ENCODE measurements around the gene CASP3.
A peak's percentile ranks its signal among the peaks of the same experiment; 100 is the strongest.
"Not testable (repeated sequence)": the region's sequence is repeated elsewhere in the genome, so short reads cannot be mapped to it uniquely, and the experiment has no call there.

Gene CASP3

DNA sequence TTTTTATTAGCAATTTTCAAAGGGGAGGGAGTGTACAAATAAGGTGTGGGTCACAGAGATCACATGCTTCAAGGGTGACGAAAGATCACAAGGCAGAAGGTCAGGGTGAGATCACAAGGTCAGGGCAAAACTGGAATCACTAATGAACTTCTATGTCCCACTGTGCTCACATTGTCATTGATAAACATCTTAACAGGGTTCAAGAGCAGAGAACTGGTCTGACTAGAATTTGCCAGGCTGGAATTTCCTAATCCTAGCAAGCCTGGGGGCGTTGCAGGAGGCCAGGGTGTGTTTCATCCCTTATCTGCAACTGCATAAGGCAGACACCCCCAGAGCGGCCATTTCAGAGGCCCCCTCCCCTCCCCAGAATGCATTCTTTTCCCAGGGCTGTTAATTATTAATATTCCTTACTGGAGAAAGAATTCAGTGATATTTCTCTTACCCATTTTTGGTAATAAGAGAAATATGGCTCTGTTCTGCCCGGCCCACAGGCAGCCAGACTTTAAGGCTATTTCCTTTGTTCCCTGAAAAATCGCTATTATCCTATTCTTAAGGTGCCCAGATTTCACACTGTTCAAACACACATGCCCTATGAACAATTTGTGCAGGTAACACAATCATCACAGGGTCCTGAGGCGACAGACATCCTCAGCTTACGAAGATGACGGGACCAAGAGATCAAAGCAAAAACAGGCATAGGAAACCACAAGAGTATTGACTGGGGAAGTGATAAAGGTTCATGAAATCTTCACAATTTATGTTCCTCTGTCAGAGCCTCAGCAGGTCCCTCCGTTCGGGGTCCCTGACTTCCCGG, 23.3 kb downstream of the CASP3 start:
- H3K27me3 Mint-ChIP-seq, H3K4me3 Mint-ChIP-seq, DNase-seq, H3K9me3 Mint-ChIP-seq, ATAC-seq: not testable (repeated sequence)
- Mint-ChIP-seq H3K36me3 (ENCODE audit: low read depth) (peaks cover 47% of the 10 kb centered on the region), H3K27ac (peak overlapping the region; percentile 6), H3K4me1 (peaks cover 24% of the 10 kb centered on the region)

DNA sequence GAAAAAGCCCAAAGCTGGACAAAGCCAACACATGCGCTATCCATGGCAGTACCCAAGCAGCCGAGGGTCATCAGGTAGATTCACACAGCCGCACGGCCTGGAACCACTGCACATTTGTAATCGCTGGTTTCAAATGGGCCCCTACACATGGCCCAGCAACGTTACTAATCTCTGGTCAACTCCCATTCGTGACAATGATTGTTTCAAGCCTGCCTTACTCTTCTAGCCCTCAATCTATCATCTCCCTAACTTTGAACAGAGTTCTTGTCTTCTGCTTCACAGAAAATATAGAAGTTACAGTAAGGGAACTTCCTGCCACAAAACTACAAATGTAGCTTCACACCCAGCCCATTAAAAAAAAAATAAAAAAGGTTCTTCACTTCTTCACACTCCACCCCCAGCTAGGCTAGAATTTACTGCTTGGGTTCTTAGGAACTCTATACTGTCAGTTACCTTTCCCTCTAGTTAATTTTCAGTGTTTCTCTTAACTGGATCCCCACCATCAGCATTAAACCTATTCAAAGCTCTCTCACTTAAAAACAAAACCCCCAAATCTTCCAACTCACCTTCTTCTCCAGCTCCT, 24.2 kb downstream of the CASP3 start:
- no peak for DNase-seq
- H3K36me3 Mint-ChIP-seq (ENCODE audit: low read depth): peaks cover 41% of the 10 kb centered on the region
- H3K27me3 Mint-ChIP-seq: no peaks in the 10 kb centered on the region
- peaks cover 24% of the 10 kb centered on the region for H3K4me1 Mint-ChIP-seq
- peak overlapping the region; percentile 3 for H3K27ac Mint-ChIP-seq
- no peak overlapping the region for H3K4me3 Mint-ChIP-seq
- no peaks in the 10 kb centered on the region for H3K9me3 Mint-ChIP-seq
- ATAC-seq: no peak

DNA sequence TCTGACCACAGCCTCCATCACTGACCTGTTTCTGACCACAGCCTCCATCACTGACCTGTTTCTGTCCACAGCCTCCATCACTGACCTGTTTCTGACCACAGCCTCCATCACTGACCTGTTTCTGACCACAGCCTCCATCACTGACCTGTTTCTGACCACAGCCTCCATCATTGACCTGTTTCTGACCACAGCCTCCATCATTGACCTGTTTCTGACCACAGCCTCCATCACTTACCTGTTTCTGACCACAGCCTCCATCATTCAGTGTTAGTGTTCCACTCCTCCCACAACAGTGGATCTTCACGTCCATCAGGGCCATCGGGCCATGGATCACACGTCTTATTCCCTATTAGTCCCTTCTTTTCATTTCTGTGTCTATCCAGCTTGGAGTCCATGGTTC, 24.7 kb downstream of the CASP3 start:
- not testable (repeated sequence) for H3K27me3 Mint-ChIP-seq, H3K9me3 Mint-ChIP-seq, ATAC-seq, DNase-seq, H3K27ac Mint-ChIP-seq, H3K4me3 Mint-ChIP-seq
- Mint-ChIP-seq H3K36me3 (ENCODE audit: low read depth) (peaks cover 37% of the 10 kb centered on the region), H3K4me1 (peaks cover 24% of the 10 kb centered on the region)

DNA sequence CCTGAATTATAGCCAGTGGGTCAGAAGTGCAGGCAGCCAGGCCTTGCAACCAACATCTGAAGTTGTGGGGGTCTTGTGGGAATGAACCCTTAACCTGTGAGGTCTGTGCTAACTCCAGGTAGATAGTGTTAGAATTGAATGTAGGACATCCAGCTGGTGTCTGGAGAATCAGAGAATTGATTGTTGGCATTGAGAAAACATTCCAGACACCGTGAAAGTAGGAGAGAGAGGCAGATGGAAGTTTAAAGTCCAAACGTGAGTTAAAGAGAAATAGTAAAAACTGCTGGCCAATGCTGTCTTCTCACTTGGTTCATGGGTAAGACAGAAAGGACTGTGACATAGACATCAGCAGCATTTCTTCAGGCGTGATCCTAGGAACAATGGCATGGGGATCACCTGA, 27.7 kb downstream of the CASP3 start:
- no peak overlapping the region for H3K4me3 Mint-ChIP-seq
- H3K27ac Mint-ChIP-seq: no peak overlapping the region
- H3K36me3 Mint-ChIP-seq (ENCODE audit: low read depth): peaks cover 14% of the 10 kb centered on the region
- H3K4me1 Mint-ChIP-seq: peaks cover 14% of the 10 kb centered on the region
- DNase-seq: no peak
- no peaks in the 10 kb centered on the region for H3K27me3 Mint-ChIP-seq
- ATAC-seq: no peak
- no peaks in the 10 kb centered on the region for H3K9me3 Mint-ChIP-seq

DNA sequence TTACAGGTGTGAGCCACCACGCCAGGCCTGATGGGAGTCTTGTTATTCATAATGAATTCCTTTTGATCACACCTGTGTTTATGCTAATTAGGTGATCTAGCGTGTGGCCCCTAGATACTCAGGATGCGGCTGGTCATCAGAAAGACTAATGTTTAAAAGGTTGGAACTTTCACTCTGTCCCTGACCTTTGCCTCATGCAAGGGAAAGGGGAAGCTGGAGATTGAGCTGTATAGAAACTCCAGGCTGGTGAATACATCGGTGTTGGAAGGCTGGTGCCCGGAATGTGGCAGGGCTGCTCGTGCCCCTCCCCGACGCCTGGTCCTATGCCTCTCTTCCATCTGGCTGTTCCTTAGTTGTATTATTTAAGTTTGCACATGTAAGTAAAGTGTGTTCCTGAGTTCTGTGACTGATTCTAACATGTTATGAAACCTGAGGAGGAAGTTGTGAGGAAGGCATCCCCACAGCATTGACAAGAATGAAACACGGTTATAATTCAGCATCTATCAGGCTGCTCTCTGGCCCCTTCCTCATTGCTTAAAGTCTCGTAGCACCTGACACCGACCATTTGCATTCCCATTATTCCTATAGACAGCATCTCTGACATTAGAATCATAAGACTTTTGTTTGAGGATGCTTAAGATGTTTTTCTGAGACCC, 28.9 kb downstream of the CASP3 start:
- no peak for ATAC-seq
- no peak overlapping the region for H3K27ac Mint-ChIP-seq

DNA sequence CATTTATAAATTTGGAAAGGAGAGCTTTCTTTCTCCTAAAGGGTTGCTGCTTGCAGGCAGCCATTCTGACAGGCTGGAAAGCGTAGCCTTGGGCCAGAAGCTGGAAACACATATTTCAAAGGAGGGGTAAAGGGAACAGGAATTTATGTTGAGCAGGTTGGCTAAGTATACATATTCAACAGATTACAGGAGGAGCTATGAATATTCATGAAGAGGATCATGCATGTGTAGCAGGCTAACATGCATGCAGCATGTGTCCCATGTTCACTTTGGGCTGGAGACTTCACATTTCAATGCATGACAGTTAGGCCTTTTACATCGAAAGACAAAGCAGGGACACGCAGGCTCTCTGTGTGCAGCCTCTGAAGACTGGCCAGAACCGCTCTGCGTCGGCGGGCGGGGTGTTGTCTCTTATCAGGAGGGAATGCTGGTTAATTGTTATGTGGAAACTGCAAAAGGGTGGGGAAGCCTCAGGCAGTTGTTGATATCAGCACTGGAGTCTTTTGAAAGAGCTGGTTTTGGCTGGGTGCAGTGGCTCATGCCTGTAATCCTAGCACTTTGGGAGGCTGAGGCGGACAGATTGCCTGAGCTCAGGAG, 31.5 kb downstream of the CASP3 start:
- DNase-seq (no peak), ATAC-seq (no peak)
- Mint-ChIP-seq H3K27me3 (no peaks in the 10 kb centered on the region), H3K4me3 (no peak overlapping the region), H3K27ac (no peak overlapping the region), H3K9me3 (peaks cover 14% of the 10 kb centered on the region), H3K4me1 (no peaks in the 10 kb centered on the region), H3K36me3 (ENCODE audit: low read depth) (peaks cover 3% of the 10 kb centered on the region)

More for the DNA sequence above, 28.9 kb downstream of the CASP3 start:
- H3K36me3 Mint-ChIP-seq (ENCODE audit: low read depth): peaks cover 12% of the 10 kb centered on the region
- no peak for DNase-seq
- peaks cover 4% of the 10 kb centered on the region for H3K4me1 Mint-ChIP-seq
- H3K27me3 Mint-ChIP-seq: no peaks in the 10 kb centered on the region
- H3K9me3 Mint-ChIP-seq: no peaks in the 10 kb centered on the region
- no peak overlapping the region for H3K4me3 Mint-ChIP-seq

DNA sequence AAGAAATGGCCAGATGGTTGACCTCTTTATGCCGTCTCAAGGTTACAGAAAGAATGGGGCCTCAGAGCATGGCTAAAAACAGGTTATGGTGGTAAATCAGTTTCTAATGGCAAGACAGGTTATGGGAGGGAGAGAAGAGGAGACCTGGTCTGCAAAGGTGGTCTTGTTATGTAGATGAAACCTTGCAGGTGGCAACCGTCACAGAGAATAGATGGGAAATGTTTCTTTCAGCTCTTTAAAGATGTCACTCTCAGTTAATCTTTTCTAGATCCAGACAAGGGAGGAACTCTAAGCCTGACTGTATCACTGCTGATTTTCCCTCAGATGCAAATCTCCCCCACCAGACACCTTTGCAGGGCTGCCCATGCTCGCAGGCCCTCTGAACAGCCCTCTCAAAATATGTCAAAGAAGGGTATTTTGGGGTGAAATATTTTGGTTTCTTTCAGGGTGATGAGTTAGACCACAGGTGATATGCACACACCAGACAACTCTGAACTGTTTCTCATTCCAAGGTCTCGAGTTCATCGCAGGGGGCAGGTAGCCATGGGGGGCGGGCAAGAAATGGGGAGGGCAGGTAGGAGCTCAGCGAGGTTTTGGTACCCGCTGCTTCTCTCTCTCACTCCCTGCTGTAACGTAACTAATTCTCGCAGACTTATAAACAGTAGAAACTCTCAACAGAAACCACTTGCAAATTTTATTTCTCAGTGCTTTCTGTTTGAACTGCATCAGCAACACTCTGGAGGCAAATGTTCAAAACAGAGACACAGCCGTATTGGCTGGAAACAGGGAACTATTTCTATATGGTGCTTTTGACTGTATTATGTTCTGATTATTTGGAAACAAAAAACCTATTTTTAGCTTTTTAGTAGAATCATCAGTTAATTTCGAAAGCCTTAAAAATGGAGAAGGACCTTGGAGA, 32.4 kb downstream of the CASP3 start:
- ATAC-seq (no peak), DNase-seq (no peak)
- Mint-ChIP-seq H3K27ac (no peak overlapping the region), H3K9me3 (peaks cover 14% of the 10 kb centered on the region), H3K27me3 (no peaks in the 10 kb centered on the region), H3K4me1 (no peaks in the 10 kb centered on the region), H3K4me3 (no peak overlapping the region), H3K36me3 (ENCODE audit: low read depth) (peaks cover 3% of the 10 kb centered on the region)

DNA sequence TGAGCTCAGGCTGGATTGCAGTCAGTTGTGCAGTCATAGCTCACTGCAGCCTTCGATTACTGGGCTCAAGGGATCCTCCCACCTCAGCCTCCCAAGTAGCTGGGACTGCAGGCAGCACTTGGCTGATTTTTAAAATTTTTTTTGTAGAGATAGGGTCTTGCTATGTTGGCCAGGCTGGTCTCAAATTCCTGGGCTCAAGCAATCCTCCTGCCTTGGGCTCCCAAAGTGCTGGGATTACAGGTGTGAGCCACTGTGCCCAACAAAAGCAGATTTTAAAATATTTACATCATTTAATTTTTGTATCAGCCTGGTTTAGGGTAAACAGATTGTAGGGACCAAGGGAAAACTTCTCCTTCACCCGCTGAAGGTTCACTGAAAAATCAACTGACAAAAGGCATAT, 33.1 kb downstream of the CASP3 start:
- H3K4me1 Mint-ChIP-seq; H3K27me3 Mint-ChIP-seq; ATAC-seq; H3K27ac Mint-ChIP-seq; DNase-seq; H3K4me3 Mint-ChIP-seq; H3K36me3 Mint-ChIP-seq (ENCODE audit: low read depth): not testable (repeated sequence)
- peaks cover 14% of the 10 kb centered on the region for H3K9me3 Mint-ChIP-seq

DNA sequence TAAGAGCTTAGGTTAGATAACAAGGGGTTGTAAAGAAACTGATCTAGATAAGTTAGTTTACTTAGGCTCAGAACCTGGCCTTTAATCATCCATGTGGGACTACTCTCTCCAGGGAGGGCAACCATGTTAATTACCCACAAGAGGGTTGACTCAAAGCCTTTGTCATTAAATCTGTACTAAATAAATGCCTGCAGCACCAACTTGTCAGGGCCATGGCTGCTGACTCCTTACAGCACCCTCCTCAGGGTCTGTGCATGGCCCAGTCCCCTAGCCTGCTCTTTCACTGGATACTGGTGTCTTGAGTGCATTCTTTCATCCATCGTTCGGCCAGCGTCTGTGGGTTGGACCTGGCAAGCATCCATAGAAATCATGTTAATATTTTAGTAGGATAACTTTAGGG, 34.7 kb downstream of the CASP3 start:
- DNase-seq: no peak
- no peak for ATAC-seq
- Mint-ChIP-seq H3K4me3 (no peak overlapping the region), H3K27ac (no peak overlapping the region), H3K36me3 (ENCODE audit: low read depth) (peaks cover 3% of the 10 kb centered on the region), H3K27me3 (no peaks in the 10 kb centered on the region), H3K4me1 (no peaks in the 10 kb centered on the region), H3K9me3 (peaks cover 14% of the 10 kb centered on the region)

DNA sequence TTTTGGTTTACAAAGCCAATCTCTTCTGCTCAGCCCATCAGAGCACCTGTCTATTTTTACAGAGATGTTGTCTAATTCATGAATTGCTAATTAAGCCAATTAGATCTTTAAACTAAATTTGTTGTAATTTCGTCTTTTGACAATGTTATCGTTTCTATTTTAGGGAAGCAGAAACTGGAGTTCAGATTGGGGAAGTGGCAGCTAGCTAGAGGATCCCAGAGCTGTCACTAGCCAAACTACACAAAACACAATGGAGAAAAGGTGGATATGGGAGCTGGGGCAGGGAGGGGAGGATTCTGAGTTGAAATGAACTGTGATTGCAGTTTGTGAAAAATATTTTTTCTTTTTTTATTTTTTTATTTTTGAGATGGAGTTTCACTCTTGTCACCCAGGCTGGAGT, 35.8 kb downstream of the CASP3 start:
- no peak for DNase-seq
- H3K9me3 Mint-ChIP-seq: peaks cover 14% of the 10 kb centered on the region
- no peak overlapping the region for H3K27ac Mint-ChIP-seq

DNA sequence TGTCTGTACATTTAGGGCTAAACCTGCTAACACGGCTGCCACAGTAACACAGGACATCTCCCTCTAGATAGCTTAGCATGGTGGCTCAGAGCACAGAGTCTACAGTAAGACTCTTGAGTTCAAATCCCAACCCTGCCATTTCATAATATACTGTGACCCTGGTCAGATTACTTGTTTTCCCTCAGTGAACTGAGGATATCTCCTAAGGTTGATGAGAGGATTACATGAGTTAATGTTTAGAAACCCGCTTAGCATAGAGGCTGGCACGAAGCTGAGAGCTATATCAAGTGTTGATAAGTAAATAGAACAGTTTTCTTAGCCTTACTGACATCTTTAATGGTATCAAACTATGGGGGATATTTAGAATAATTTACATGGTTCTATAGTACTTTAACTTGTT, 37.2 kb downstream of the CASP3 start:
- Mint-ChIP-seq H3K27ac (no peak overlapping the region), H3K36me3 (ENCODE audit: low read depth) (peaks cover 3% of the 10 kb centered on the region), H3K4me3 (no peak overlapping the region), H3K4me1 (no peaks in the 10 kb centered on the region), H3K9me3 (peaks cover 14% of the 10 kb centered on the region), H3K27me3 (no peaks in the 10 kb centered on the region)
- DNase-seq (no peak), ATAC-seq (no peak)

More for the DNA sequence above, 35.8 kb downstream of the CASP3 start:
- Mint-ChIP-seq H3K4me1 (no peaks in the 10 kb centered on the region), H3K27me3 (no peaks in the 10 kb centered on the region), H3K36me3 (ENCODE audit: low read depth) (peaks cover 3% of the 10 kb centered on the region), H3K4me3 (no peak overlapping the region)
- no peak for ATAC-seq

DNA sequence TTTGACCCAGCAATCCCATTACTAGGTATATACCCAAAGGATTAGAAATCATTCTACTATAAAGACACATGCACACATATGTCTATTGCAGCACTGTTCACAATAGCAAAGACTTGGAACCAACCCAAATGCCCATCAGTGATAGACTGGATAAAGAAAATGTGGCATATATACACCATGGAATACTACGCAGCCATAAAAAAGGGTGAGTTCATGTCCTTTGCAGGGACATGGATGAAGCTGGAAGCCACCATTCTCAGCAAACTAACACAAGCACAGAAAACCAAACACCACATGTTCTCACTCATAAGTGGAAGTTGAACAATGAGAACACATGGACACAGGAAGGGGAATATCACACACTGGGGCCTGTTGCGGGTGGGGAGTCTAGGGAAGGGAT, 41.8 kb downstream of the CASP3 start:
- not testable (repeated sequence) for H3K36me3 Mint-ChIP-seq (ENCODE audit: low read depth); H3K27ac Mint-ChIP-seq; ATAC-seq; H3K4me3 Mint-ChIP-seq; H3K27me3 Mint-ChIP-seq; H3K4me1 Mint-ChIP-seq; DNase-seq
- H3K9me3 Mint-ChIP-seq: peaks cover 20% of the 10 kb centered on the region

DNA sequence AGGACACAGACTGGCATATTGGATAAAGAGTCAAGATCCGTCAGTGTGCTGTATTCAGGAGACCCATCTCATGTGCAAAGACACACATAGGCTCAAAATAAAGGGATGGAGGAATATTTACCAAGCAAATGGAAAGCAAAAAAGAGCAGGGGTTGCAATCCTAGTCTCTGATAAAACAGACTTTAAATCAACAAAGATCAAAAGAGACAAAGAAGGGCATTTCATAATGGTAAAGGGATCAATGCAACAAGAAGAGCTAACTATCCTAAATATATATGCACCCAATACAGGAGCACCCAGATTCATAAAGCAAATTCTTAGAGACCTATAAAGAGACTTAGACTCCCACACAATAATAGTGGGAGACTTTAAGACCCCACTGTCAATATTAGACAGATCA, 46.4 kb downstream of the CASP3 start:
- Mint-ChIP-seq H3K4me1 (peaks cover 16% of the 10 kb centered on the region), H3K9me3 (peaks cover 20% of the 10 kb centered on the region), H3K27me3 (peaks cover 16% of the 10 kb centered on the region)
- H3K27ac Mint-ChIP-seq; H3K36me3 Mint-ChIP-seq (ENCODE audit: low read depth); DNase-seq; ATAC-seq; H3K4me3 Mint-ChIP-seq: not testable (repeated sequence)

DNA sequence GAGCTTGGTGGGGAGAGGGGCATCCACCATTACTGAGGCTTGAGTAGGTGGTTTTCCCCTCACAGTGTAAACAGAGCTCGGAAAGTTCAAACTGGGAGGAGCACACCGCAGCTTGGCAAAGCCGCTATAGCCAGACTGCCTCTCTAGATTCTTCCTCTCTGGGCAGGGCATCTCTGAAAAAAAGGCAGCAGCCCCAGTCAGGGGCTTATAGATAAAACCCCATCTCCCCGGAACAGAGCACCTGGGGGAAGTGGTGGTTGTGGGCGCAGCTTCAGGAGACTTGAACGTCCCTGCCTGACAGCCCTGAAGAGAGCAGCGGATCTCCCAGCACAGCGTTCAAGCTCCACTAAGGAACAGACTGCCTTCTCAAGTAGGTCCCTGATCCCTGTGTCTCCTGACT, 48.3 kb downstream of the CASP3 start:
- Mint-ChIP-seq H3K9me3 (peaks cover 20% of the 10 kb centered on the region), H3K4me1 (peaks cover 16% of the 10 kb centered on the region), H3K27me3 (peaks cover 16% of the 10 kb centered on the region), H3K4me3 (peak overlapping the region; percentile 32)
- H3K27ac Mint-ChIP-seq; H3K36me3 Mint-ChIP-seq (ENCODE audit: low read depth): not testable (repeated sequence)
- ATAC-seq (peak; percentile 52), DNase-seq (peak; percentile 6)
